Mucosa of stomach (tissue), 1 donor: ENCODE results near the gene PPFIBP2.

Experiments used
- H3K27me3 ChIP-seq: one replicate; pipeline ENCODE4 v1.7.0; 2013; ENCODE audit warnings: mild to moderate bottlenecking, low read length; ENCODE audit not compliant: control insufficient read depth, insufficient read depth
- H3K36me3 ChIP-seq: one replicate; pipeline ENCODE4 v1.7.0; 2013; ENCODE audit warnings: low read length; ENCODE audit not compliant: control insufficient read depth, insufficient read depth
- H3K4me1 ChIP-seq: one replicate; pipeline ENCODE4 v1.7.0; 2013; ENCODE audit warnings: mild to moderate bottlenecking, low read length; ENCODE audit not compliant: control insufficient read depth, insufficient read depth
- H3K4me3 ChIP-seq: one replicate; pipeline ENCODE4 v1.7.0; 2013; ENCODE audit warnings: low read length
- H3K9ac ChIP-seq: one replicate; pipeline ENCODE4 v1.7.0; 2013; ENCODE audit warnings: mild to moderate bottlenecking, low read length, moderate library complexity
- H3K9me3 ChIP-seq: one replicate; pipeline ENCODE4 v1.7.0; 2013; ENCODE audit warnings: mild to moderate bottlenecking, low read length, moderate library complexity; ENCODE audit not compliant: control insufficient read depth
- donor health status: Pancreatic carcinoma.

PPFIBP2 gene

DNA sequence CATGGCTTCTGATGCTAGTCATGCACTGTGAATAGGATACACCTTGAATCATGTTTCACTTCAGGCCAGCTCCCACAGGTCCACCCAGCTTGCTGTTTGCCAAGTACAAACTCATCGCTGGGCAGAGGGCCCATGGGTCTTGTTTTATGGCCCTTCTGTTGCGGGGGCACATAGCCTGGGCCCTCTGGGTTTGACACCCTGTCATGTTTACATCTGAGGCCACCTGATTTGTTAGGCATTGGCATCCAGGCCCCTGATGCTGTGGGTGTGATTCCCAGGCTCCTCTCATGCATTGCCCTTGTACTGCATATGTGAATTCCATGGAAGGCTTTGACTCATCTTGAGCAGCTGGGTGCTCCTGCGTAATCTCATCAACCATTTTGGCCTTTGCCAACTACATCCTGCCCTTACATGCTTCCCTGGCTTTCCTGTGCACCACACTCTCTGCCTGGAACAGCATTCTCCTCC is 32.6 kb downstream of the PPFIBP2 start:
- Histone ChIP-seq H3K4me3 (no peak overlapping the region), H3K9me3 (no peaks in the 10 kb centered on the region), H3K4me1 (no peaks in the 10 kb centered on the region), H3K27me3 (no peaks in the 10 kb centered on the region), H3K9ac (no peak overlapping the region), H3K36me3 (no peaks in the 10 kb centered on the region)

GRCh38 chr11:7547687-7548086 is 33.9 kb downstream of the PPFIBP2 start:
- no peaks in the 10 kb centered on the region for H3K27me3 ChIP-seq
- no peaks in the 10 kb centered on the region for H3K36me3 ChIP-seq
- H3K4me1 ChIP-seq = no peaks in the 10 kb centered on the region
- no peaks in the 10 kb centered on the region for H3K9me3 ChIP-seq
- no peak overlapping the region for H3K9ac ChIP-seq
- H3K4me3 ChIP-seq = no peak overlapping the region

DNA sequence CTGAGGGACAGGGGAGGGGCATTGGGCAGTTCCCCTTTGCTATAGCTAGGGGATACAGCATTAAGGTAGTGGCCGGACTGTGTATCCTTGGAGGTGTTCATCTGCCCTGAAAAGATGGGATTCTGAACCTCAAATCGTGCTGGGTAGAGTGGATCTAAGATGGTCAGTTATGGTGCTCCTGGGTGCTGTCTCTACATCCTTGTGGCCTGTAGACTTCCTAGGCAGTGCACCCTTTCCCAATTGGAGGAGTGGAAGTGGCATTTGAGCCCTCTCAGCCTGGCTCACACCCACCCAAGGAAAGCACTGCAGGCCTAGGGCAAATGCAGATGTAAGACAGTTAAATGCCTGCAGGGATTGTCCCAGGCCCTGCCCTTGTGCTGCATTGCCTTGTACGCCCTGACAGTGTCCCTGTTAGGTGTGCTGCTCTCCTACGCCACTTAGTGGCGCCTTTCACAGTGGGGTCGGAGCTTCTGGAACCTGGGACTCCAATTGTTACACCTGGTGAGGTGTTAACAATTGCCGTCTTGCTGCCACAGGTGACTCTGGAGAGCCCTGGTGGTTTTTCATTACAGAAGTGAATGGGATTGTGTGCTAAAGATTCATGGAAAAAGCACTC is 35.0 kb downstream of the PPFIBP2 start:
- Histone ChIP-seq H3K9me3 (no peaks in the 10 kb centered on the region), H3K27me3 (no peaks in the 10 kb centered on the region), H3K4me1 (no peaks in the 10 kb centered on the region), H3K36me3 (no peaks in the 10 kb centered on the region), H3K9ac (no peak overlapping the region), H3K4me3 (no peak overlapping the region)

- Histone ChIP-seq H3K4me1 (no peaks in the 10 kb centered on the region), H3K9me3 (no peaks in the 10 kb centered on the region), H3K4me3 (no peak overlapping the region), H3K36me3 (no peaks in the 10 kb centered on the region), H3K27me3 (no peaks in the 10 kb centered on the region), H3K9ac (no peak overlapping the region)
Measured at GRCh38 chr11:7549681-7550080, 35.9 kb downstream of the PPFIBP2 start.

GRCh38 chr11:7551571-7551970 is 37.8 kb downstream of the PPFIBP2 start:
- H3K4me3 ChIP-seq = no peak overlapping the region
- no peaks in the 10 kb centered on the region for H3K27me3 ChIP-seq
- H3K4me1 ChIP-seq = no peaks in the 10 kb centered on the region
- no peaks in the 10 kb centered on the region for H3K36me3 ChIP-seq
- no peak overlapping the region for H3K9ac ChIP-seq
- no peaks in the 10 kb centered on the region for H3K9me3 ChIP-seq

- Histone ChIP-seq H3K36me3 (no peaks in the 10 kb centered on the region), H3K4me1 (no peaks in the 10 kb centered on the region), H3K9me3 (no peaks in the 10 kb centered on the region), H3K9ac (no peak overlapping the region), H3K27me3 (no peaks in the 10 kb centered on the region), H3K4me3 (no peak overlapping the region)
Measured at GRCh38 chr11:7552666-7553065, 38.9 kb downstream of the PPFIBP2 start.

DNA sequence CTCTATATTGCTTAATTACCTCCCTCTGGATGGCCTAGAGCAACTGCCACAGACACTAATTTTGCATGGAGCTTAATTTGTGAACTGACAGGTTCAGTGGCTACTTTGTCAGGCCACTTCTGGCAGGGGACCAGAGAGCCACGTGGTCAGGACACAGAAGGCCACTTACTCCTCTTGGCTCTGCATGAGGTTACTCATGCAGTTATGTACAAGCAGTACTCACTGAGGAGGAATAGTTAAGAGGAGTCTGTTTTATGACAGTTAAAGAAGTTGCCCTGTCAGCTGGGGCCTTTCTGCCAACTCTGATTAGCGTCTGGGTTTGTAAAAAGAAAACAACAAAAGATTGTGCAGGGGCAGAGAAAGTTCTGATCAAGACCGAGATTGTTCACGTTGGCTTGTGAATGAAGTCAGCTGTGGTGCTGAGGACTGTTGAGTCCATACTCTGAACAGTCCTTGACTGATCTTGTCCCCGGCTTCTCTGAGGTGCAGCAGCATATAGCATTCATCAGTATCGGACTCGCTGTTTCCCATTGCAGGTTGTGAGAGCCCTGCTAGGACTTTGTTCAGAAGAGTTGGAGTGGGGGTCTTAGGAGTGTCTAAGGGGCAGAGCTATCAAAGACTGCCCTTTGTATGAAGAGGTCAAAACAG is 41.4 kb downstream of the PPFIBP2 start:
- Histone ChIP-seq H3K4me3 (no peak overlapping the region), H3K27me3 (no peaks in the 10 kb centered on the region), H3K36me3 (no peaks in the 10 kb centered on the region), H3K9ac (no peak overlapping the region), H3K4me1 (no peaks in the 10 kb centered on the region), H3K9me3 (no peaks in the 10 kb centered on the region)

GRCh38 chr11:7558046-7558445 is 44.2 kb downstream of the PPFIBP2 start:
- no peak overlapping the region for H3K4me3 ChIP-seq
- H3K9me3 ChIP-seq = no peaks in the 10 kb centered on the region
- no peak overlapping the region for H3K9ac ChIP-seq
- no peaks in the 10 kb centered on the region for H3K36me3 ChIP-seq
- H3K27me3 ChIP-seq = no peaks in the 10 kb centered on the region
- no peaks in the 10 kb centered on the region for H3K4me1 ChIP-seq

- Histone ChIP-seq H3K4me1 (no peaks in the 10 kb centered on the region), H3K9me3 (no peaks in the 10 kb centered on the region), H3K36me3 (no peaks in the 10 kb centered on the region), H3K9ac (no peak overlapping the region), H3K4me3 (no peak overlapping the region), H3K27me3 (no peaks in the 10 kb centered on the region)
Measured at GRCh38 chr11:7559398-7560283, 45.8 kb downstream of the PPFIBP2 start.

GRCh38 chr11:7561562-7561961 is 47.8 kb downstream of the PPFIBP2 start:
- no peaks in the 10 kb centered on the region for H3K4me1 ChIP-seq
- no peaks in the 10 kb centered on the region for H3K27me3 ChIP-seq
- no peak overlapping the region for H3K9ac ChIP-seq
- H3K9me3 ChIP-seq = no peaks in the 10 kb centered on the region
- no peaks in the 10 kb centered on the region for H3K36me3 ChIP-seq
- no peak overlapping the region for H3K4me3 ChIP-seq

DNA sequence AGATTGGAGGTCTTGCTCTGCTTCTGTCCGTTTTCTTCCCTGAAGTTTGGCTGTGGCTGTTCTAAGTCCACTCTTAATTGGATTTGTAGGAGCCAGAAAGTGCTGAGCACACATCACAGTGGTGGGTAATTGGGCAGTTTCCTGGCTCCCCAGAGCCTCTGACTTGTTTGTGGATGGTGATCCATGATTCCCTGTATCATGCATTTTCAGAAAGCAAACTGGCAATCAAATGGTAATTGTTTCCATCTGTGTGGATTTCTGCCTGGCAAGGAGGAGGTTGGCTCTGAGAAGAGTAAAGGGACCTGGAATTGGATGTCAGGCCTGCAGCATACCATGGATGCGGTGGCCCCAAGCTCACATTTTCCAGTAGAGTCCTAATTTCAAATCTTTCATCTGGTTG is 49.5 kb downstream of the PPFIBP2 start:
- no peaks in the 10 kb centered on the region for H3K4me1 ChIP-seq
- H3K9me3 ChIP-seq = no peaks in the 10 kb centered on the region
- no peaks in the 10 kb centered on the region for H3K27me3 ChIP-seq
- no peak overlapping the region for H3K9ac ChIP-seq
- no peak overlapping the region for H3K4me3 ChIP-seq
- H3K36me3 ChIP-seq = no peaks in the 10 kb centered on the region

DNA sequence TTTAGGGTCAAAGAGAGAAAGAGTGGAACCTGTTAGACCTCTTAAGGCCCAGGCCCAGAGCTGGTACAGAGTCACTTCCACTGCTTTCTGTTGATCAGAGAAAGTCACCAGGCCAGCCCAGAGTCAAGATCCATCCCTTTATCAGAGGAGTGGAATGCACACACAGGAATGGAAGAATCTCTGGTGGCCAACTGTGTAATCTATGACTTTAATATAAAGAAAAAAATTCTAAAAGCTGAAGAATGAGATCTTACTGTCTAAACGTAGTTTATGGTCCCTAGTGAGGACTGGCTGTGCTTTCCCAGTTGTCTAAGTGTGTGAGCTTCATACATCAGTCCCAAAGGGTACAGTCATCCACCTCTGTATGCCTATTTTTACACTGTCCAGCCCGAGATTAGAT is 51.0 kb downstream of the PPFIBP2 start:
- no peaks in the 10 kb centered on the region for H3K36me3 ChIP-seq
- H3K4me3 ChIP-seq = no peak overlapping the region
- no peaks in the 10 kb centered on the region for H3K4me1 ChIP-seq
- H3K9me3 ChIP-seq = no peaks in the 10 kb centered on the region
- H3K9ac ChIP-seq = no peak overlapping the region
- H3K27me3 ChIP-seq = no peaks in the 10 kb centered on the region
